K562 (cell line): ENCODE results near the gene KRTAP19-8. TPM values are rescaled to one million over a fixed set of nuclear protein-coding genes. Genes with fewer than 3 reads are reported as not detected.

Experiments
- polyA plus RNA-seq, 8 experiments: library from polyadenylated mRNA; depleted of rRNA in 4 of 8; stranded (reverse) in 5 of 8; unstranded in 3 of 8; fragments of >200 nt; fragmentation: Nextera tagmentation in 2 of 8; fragmentation: Illumina TruSeq in 1 of 8; extraction: Ambion mirVana in 2 of 8; extraction: Trizol in 1 of 8; gene quantifications; 2 replicates each; pipeline versions ENCODE4 v1.2.1 to v1.2.3, GENCODE V29; 2011 to 2014; ENCODE audit warnings: inconsistent platforms in 1 of 8, missing spikeins in 1 of 8
- total RNA-seq, 7 experiments: library from RNA; depleted of rRNA in 6 of 7; stranded (reverse); fragments of >200 nt in 6 of 7; fragmentation: Illumina TruSeq in 2 of 7; extraction: Trizol in 2 of 7; gene quantifications; 2 replicates each; pipeline versions ENCODE4 v1.2.1 to v1.2.3, GENCODE V29; 2011 to 2021; ENCODE audit warnings: low replicate concordance in 1 of 7
- TF ChIP-seq, protein P1 (sequence below): fragments of 200-600 bp; sonication (generic); IDR thresholded peaks from one replicate; pipeline ENCODE4 v1.6.1; 2012; ENCODE audit warnings: mild to moderate bottlenecking, low read depth, low read length, inconsistent platforms

Gene KRTAP19-8
- total and polyA plus RNA-seq, 9 of the 15 experiments (the other 6 are each of a cell fraction or from before 2014, with no cell fraction given) = not detected

DNA sequence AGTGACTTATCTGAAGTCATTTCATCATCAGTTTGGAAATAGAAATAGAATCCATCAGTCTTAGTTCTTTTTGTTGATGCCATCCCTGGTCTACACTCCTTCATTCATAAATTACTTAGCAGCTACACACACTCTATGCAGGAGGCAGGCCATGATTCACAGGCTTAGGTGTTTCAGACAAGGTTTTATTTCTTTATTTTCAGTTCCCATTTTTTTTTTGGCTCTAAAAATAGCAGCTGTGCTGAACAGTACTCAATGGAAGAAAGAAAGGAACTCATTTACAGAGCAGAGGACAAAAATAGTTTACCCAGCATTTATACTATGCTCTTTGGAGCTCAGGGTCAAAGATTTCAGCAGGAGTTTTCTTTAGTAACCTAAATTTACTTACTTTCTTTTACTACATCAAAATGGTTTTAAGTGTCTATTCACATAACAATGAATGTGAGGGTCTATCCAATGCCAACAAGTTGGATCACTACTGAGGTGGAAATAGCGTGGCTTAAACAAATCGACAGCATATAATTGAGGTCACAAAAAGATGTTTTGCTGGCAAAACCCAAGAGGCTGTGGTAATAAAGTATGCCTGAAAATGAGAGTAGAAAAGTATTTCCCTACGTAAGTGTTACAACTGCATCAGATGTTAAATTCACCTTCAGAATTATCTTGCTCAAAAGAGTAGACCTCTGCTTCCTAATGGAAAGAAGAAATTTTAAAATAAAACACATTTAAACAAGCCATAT is 7.7 kb downstream of the KRTAP19-8 start (continued):
- TF ChIP-seq, protein P1, sequence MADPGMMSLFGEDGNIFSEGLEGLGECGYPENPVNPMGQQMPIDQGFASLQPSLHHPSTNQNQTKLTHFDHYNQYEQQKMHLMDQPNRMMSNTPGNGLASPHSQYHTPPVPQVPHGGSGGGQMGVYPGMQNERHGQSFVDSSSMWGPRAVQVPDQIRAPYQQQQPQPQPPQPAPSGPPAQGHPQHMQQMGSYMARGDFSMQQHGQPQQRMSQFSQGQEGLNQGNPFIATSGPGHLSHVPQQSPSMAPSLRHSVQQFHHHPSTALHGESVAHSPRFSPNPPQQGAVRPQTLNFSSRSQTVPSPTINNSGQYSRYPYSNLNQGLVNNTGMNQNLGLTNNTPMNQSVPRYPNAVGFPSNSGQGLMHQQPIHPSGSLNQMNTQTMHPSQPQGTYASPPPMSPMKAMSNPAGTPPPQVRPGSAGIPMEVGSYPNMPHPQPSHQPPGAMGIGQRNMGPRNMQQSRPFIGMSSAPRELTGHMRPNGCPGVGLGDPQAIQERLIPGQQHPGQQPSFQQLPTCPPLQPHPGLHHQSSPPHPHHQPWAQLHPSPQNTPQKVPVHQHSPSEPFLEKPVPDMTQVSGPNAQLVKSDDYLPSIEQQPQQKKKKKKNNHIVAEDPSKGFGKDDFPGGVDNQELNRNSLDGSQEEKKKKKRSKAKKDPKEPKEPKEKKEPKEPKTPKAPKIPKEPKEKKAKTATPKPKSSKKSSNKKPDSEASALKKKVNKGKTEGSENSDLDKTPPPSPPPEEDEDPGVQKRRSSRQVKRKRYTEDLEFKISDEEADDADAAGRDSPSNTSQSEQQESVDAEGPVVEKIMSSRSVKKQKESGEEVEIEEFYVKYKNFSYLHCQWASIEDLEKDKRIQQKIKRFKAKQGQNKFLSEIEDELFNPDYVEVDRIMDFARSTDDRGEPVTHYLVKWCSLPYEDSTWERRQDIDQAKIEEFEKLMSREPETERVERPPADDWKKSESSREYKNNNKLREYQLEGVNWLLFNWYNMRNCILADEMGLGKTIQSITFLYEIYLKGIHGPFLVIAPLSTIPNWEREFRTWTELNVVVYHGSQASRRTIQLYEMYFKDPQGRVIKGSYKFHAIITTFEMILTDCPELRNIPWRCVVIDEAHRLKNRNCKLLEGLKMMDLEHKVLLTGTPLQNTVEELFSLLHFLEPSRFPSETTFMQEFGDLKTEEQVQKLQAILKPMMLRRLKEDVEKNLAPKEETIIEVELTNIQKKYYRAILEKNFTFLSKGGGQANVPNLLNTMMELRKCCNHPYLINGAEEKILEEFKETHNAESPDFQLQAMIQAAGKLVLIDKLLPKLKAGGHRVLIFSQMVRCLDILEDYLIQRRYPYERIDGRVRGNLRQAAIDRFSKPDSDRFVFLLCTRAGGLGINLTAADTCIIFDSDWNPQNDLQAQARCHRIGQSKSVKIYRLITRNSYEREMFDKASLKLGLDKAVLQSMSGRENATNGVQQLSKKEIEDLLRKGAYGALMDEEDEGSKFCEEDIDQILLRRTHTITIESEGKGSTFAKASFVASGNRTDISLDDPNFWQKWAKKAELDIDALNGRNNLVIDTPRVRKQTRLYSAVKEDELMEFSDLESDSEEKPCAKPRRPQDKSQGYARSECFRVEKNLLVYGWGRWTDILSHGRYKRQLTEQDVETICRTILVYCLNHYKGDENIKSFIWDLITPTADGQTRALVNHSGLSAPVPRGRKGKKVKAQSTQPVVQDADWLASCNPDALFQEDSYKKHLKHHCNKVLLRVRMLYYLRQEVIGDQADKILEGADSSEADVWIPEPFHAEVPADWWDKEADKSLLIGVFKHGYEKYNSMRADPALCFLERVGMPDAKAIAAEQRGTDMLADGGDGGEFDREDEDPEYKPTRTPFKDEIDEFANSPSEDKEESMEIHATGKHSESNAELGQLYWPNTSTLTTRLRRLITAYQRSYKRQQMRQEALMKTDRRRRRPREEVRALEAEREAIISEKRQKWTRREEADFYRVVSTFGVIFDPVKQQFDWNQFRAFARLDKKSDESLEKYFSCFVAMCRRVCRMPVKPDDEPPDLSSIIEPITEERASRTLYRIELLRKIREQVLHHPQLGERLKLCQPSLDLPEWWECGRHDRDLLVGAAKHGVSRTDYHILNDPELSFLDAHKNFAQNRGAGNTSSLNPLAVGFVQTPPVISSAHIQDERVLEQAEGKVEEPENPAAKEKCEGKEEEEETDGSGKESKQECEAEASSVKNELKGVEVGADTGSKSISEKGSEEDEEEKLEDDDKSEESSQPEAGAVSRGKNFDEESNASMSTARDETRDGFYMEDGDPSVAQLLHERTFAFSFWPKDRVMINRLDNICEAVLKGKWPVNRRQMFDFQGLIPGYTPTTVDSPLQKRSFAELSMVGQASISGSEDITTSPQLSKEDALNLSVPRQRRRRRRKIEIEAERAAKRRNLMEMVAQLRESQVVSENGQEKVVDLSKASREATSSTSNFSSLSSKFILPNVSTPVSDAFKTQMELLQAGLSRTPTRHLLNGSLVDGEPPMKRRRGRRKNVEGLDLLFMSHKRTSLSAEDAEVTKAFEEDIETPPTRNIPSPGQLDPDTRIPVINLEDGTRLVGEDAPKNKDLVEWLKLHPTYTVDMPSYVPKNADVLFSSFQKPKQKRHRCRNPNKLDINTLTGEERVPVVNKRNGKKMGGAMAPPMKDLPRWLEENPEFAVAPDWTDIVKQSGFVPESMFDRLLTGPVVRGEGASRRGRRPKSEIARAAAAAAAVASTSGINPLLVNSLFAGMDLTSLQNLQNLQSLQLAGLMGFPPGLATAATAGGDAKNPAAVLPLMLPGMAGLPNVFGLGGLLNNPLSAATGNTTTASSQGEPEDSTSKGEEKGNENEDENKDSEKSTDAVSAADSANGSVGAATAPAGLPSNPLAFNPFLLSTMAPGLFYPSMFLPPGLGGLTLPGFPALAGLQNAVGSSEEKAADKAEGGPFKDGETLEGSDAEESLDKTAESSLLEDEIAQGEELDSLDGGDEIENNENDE = no peak
- TF ChIP-seq, all 486 proteins: peak for 0
